ENCODE results near the gene PALLD.

DNA sequence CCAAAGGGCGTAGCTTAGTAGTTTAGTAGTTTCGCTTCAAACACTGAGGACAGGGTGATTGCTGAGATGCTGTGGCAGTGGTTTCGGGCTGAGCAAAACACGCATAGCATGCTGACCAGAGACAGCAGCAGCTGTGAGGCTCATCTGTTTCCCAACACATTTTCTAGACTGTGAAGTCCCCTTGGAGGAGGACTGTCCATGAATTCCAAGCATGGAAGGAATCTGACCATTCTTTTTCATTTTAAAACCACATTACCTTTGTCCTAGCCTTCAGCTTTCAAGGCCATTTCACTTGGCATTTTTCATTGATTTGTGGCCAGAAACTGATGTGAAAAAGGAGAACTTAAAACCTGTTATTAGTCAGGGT, 240.9 kb downstream of the PALLD start:
- TF ChIP-seq, protein P1, sequence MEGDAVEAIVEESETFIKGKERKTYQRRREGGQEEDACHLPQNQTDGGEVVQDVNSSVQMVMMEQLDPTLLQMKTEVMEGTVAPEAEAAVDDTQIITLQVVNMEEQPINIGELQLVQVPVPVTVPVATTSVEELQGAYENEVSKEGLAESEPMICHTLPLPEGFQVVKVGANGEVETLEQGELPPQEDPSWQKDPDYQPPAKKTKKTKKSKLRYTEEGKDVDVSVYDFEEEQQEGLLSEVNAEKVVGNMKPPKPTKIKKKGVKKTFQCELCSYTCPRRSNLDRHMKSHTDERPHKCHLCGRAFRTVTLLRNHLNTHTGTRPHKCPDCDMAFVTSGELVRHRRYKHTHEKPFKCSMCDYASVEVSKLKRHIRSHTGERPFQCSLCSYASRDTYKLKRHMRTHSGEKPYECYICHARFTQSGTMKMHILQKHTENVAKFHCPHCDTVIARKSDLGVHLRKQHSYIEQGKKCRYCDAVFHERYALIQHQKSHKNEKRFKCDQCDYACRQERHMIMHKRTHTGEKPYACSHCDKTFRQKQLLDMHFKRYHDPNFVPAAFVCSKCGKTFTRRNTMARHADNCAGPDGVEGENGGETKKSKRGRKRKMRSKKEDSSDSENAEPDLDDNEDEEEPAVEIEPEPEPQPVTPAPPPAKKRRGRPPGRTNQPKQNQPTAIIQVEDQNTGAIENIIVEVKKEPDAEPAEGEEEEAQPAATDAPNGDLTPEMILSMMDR (IDR thresholded peaks at IDR 0.05): no peak
- TF ChIP-seq EP300 (IDR thresholded peaks at IDR 0.05) (no peak), POLR2AphosphoS5 (IDR thresholded peaks at IDR 0.05) (no peak), POLR2A (IDR thresholded peaks at IDR 0.05) (no peak)

All from gastroesophageal sphincter (tissue), 3 donors.